ENCODE results near the gene MET.
"Not testable (repeated sequence)": the region's sequence is repeated elsewhere in the genome, so short reads cannot be mapped to it uniquely, and the experiment has no call there.

Gene MET

DNA sequence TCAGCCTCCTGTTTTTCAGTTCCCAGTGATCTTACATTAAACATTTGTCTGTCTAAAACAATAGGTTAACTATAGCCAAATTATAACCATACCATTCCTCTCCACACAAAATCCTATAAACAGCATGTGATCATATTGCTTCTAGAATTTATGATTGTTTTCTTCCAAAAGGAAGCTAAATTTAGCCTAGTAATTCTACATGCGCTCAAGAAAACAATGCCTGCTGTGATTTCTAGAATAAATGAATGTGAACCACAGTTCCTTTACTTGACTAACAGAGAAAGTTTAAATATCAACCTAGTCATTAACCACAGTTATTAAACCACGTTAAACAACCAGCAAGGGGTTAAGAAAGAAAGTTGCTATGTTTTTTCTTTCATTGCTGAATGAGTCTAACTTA is 26.4 kb downstream of the MET start:
- no peak for DNase-seq (ENCODE audit: low read depth in 2 of 2)

GRCh38 chr7:116698930-116699721 is 27.1 kb downstream of the MET start:
- DNase-seq (ENCODE audit: low read depth in 2 of 2): no peak

GRCh38 chr7:116699722-116700120 is 27.7 kb downstream of the MET start:
- DNase-seq (ENCODE audit: low read depth in 2 of 2): no peak

DNA sequence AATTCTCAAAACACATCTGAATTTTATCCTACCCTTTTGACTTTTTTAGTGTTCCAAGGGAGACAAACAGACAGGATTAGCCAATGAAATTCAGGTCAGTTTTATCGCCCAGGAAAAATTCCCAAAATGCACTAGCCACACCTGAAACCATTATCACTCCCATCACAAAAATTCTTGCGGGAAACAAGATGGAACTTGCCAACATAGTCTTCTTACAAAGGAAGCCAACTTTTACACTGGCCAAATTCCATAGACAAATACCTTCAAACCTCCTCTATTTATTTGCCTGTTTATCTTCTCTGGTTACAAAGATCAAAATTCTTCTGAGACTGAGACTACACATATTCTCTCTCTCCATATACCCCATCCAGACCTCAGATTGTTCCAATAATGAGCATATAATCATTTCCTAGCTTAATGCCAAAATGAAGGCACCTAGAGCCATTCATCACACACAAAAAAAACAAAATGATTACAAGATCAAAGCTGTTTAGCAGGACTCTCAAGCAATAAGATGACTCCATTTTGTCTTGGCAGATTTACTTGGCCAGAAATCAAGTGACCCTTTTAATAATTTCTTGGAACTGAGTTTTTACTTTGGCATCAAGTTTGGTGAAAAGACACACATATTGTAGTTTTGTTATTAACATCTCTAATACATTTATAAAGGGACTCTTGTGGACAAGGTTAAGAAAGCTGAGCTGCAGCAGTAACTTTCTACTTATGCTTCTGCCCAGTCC is 30.2 kb downstream of the MET start:
- no peak for DNase-seq (ENCODE audit: low read depth in 2 of 2)

DNA sequence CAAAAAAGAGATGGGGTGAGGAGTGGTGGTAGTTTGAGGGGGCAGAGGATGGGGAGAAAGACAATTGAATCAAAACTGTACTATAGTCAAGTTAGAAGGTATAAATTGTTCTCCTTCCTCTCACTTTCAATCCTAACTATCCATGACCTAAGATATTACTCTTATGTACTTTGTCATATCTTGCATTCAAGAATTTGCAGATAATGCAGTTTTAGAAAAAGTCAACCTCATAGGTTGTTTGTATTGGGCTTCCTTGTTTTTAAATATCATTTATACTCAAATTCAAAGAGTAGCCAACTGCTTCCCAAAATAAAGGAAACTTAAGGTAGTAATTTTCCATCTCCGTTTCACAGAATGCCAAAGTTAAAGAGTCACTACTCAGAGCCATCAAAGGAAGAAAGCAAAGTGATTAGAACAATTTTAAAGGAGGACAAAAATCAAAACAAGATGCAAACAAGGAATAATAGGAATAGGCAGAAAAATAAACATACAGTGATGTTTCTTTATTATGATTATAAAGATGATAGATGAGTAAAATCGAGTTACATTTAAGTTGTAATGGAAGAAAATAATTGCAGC is 32.7 kb downstream of the MET start:
- no peak for DNase-seq (ENCODE audit: low read depth in 2 of 2)

- DNase-seq (ENCODE audit: low read depth in 2 of 2): no peak
Observed at GRCh38 chr7:116705419-116705818, 33.4 kb downstream of the MET start.

GRCh38 chr7:116706668-116707126 is 34.7 kb downstream of the MET start:
- DNase-seq (ENCODE audit: low read depth in 2 of 2): no peak

GRCh38 chr7:116707289-116707688 is 35.3 kb downstream of the MET start:
- DNase-seq (ENCODE audit: low read depth in 2 of 2): no peak

DNA sequence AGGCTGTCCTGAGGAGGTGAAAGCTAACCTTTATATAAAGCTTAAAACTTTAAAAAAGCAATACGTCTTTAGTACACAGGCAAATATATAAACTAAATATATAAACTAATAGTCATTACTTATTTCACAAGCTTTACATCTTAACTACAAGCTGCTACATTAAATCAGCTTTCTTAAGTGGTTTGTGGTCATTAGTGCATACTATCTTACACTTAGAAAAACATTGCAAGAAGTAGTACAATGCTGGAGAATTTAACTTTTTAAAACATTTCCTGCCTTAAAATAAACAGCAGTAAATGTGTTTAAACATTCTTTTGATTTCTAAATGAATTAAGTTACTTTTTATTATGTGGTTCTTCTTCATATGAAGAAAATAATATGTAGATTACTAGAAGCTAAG is 36.3 kb downstream of the MET start:
- no peak for DNase-seq (ENCODE audit: low read depth in 2 of 2)

- DNase-seq (ENCODE audit: low read depth in 2 of 2): no peak
Observed at GRCh38 chr7:116708861-116709260, 36.9 kb downstream of the MET start.

- DNase-seq (ENCODE audit: low read depth in 2 of 2): no peak
Observed at GRCh38 chr7:116709336-116709735, 37.3 kb downstream of the MET start.

GRCh38 chr7:116710764-116711452 is 38.9 kb downstream of the MET start:
- no peak for DNase-seq (ENCODE audit: low read depth in 2 of 2)

- no peak for DNase-seq (ENCODE audit: low read depth in 2 of 2)
Observed at GRCh38 chr7:116711790-116712189, 39.8 kb downstream of the MET start.

- DNase-seq (ENCODE audit: low read depth in 2 of 2): no peak
Observed at GRCh38 chr7:116713500-116713899, 41.5 kb downstream of the MET start.

DNA sequence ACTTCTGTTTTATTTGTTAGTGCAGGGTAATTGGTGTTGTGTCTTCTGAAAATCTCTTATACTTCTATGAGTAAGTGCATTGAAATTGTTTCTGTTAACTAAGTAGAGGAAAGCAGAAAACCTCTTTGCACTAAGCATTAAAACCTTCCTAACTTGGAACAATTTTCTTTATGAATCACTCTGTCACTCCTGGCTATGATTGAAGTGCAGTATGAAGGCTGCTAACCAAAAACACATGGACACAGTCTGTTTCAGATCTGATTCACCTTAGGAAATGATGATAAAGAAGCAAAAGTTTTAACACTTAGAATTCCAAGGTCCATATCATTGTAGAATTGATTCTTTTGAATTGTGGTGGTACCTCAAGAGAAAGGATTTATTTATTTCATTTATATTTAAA is 41.9 kb downstream of the MET start:
- DNase-seq (ENCODE audit: low read depth in 2 of 2): no peak

DNA sequence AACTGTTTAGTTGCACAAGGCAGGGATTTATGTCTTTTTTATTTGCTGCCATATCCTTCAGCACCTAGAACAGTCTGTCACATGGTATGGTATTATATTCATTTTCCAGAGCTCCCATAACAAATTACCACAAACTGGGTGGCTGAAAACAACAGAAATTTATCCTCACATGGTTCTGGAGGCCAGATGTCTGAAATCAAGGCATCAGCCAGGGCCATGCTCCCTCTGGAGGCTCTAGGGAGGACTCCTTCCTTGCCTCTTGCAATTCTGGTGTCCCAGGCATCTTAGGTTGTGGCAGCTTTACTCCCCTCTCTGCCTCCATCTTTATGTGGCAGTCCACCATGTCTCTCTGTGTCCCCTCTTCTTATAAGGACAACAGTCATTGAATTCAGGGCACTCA is 43.1 kb downstream of the MET start:
- no peak for DNase-seq (ENCODE audit: low read depth in 2 of 2)

GRCh38 chr7:116717137-116717536 is 45.1 kb downstream of the MET start:
- DNase-seq (ENCODE audit: low read depth in 2 of 2): no peak

- DNase-seq (ENCODE audit: low read depth in 2 of 2): not testable (repeated sequence)
Observed at GRCh38 chr7:116723959-116724529, 52.0 kb downstream of the MET start.

DNA sequence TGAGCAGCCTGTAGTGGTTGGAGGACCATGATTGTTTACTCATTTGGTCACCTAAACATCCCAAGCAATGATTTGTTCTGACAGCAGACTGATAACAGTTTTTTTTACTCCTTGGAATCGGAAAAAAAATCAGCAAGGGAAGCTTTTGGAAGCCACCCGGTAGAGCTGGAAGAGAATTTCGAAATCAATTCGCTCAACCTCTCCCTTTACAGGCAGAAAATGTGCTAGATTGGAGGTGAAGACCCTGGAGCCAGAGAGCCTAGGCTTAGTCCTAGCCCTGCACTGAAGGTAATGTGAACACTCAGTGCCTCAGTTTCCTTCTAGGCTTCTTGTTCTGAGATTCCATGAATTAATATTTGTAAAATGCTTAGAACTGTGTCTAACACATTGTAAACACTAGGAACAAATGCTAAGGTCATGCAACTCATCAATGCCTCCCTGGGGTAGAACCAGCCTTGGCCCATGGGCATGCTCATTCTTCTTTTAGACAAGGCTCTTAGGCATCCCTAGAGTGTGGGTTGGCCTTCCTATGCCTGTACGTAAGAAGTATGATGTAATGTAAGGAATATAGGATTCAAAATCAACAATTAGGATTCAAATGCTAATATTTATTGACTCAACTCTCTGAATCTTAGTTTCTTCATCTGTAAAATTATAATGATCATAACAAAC is 52.7 kb downstream of the MET start:
- DNase-seq (ENCODE audit: low read depth in 2 of 2): no peak

GRCh38 chr7:116726149-116726548 is 54.2 kb downstream of the MET start:
- no peak for DNase-seq (ENCODE audit: low read depth in 2 of 2)

DNA sequence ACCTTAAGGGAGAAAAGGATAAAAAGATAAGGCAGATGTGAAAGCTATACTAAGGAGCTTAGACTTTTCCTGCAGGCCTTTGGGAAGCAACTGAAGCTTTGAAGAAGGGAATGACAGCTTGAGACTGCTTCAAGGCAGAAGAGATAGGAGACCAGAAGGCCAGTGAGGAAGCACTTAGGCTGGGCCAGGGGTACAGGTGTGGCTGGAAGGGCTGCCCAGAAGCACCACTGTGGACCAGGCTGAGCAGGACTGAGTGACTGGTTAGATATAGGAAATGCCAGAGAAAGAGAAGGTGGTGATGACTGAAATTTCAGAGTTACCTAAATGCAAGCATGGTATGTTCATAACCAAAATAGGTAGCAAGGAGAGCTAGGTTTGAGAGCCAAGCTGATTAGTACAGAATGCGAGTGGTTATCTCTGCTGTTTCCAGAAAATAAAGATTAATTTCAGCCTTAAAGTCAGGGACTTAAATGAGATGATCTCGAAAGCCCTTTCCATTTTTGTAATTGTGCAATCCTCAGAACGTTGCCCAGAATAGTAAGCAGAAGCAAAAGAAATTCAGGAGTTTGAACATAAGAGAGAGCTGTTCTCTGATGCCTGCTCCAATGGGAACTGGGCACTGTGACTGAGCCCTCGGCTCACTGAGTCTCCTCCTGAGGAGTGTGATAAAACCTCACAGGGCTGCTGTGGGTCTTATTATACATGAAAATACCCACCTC is 54.9 kb downstream of the MET start:
- DNase-seq (ENCODE audit: low read depth in 2 of 2): no peak

Measured in stimulated activated CD8-positive, alpha-beta memory T cell treated with anti-CD3 and anti-CD28 coated beads, Interleukin-15, amount 100 ng/mL, for 4 hours (primary cell).